Measurements from ENCODE around the gene NPR3.
"Not testable (repeated sequence)": the region's sequence is repeated elsewhere in the genome, so short reads cannot be mapped to it uniquely, and the experiment has no call there.

NPR3 gene

DNA sequence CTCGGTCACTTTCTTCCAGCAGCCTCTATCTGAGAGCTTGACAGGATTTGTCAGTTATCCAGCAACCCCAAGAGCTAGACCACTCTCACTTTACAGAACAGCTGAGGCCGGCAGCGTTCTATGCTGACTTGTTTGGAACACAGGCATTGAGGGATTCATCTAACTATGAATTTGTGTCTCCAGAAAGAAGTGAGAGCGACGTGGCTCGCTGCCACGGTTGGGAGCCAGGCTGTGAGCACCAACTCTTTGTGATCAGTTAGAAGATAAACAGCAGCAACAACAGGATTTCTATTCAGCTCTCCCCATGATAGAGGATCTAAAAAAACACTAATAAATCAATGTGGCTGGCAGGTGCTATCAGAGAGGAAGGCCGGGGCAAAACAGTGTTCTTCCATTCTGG lies 58.6 kb downstream of the NPR3 start:
- no peak for DNase-seq

GRCh38 chr5:32770444-32770843 lies 59.3 kb downstream of the NPR3 start:
- DNase-seq = no peak

DNA sequence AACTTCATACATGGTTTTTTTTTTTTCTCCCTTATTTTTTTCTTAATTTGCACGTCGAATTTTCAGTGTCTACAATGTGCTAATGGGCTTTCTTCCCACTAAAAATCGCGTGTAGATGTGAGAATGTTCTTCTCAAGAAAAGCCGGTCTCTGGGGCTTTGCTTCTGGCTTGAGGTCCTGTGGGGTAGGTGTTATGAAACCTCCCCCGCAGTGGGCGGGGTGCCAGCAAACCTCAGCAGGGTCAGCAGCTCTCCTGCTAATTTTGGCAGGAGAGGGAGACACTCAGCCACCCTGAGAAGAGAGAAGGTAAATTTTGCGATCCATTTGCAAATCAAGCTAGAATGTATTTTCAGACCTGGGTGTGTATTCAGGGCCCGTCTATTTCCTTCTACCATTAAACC lies 59.9 kb downstream of the NPR3 start:
- no peak for DNase-seq

- no peak for DNase-seq
Measured at GRCh38 chr5:32773944-32774343, 62.8 kb downstream of the NPR3 start.

GRCh38 chr5:32776200-32776599 lies 65.1 kb downstream of the NPR3 start:
- DNase-seq = no peak

- DNase-seq = no peak
Measured at GRCh38 chr5:32777222-32777621, 66.1 kb downstream of the NPR3 start.

GRCh38 chr5:32777733-32778132 lies 66.6 kb downstream of the NPR3 start:
- DNase-seq = no peak

GRCh38 chr5:32778403-32778802 lies 67.3 kb downstream of the NPR3 start:
- no peak for DNase-seq

- no peak for DNase-seq
Measured at GRCh38 chr5:32779754-32780415, 68.8 kb downstream of the NPR3 start.

GRCh38 chr5:32780508-32780919 lies 69.4 kb downstream of the NPR3 start:
- no peak for DNase-seq

GRCh38 chr5:32783661-32784060 lies 72.5 kb downstream of the NPR3 start:
- DNase-seq = no peak

DNA sequence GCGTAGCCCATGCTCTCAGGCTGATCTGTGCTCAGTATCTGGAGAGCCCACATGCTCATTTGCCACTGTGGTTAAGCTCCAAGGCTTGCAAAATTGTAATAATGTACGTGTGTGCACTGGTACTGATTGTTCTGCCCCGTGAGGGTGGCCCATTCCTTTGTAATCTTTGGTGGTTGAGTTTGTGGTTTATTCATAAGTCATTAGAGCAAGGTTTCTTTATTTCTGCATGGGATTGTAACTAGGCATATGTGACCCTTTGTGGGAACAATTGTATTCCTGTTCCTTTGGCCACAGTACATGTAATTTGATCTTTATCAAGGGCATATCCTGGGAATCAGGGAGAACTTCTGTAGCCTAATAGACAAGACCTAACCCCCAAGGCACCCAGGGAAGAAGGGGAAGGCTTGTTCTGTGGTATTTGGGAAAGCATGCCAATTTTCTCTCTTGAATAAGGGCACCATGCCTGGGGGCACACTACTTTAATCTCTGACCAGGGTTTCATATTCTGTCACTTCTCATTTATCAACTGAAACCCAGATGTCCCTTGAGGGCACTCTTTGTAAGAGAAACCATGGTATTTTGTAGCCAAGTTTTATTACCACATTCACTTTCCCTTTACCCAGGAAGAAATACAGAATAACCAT lies 74.6 kb downstream of the NPR3 start:
- no peak for DNase-seq

DNA sequence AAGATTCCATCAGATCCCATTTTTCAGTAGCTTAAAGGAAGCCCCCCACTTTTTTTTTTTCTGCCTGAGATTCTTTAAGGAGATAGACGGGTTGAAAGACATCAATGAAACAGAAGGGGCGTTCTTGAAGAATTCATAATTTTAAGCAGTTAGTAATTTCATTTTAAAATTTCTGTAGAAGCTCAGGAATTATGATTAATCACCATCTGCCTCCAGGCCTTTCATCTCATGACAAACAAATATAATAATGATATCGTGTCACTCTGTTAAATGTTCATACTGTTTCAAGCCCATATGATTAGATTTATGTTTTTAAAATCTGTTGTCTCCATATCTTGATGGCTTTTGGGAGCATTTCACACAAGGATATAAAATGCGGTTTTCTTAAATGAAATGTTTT lies 75.2 kb downstream of the NPR3 start:
- DNase-seq = no peak

- DNase-seq = no peak
Measured at GRCh38 chr5:32790411-32790951, 79.4 kb downstream of the NPR3 start.

GRCh38 chr5:32791536-32792243 lies 80.6 kb downstream of the NPR3 start:
- no peak for DNase-seq

DNA sequence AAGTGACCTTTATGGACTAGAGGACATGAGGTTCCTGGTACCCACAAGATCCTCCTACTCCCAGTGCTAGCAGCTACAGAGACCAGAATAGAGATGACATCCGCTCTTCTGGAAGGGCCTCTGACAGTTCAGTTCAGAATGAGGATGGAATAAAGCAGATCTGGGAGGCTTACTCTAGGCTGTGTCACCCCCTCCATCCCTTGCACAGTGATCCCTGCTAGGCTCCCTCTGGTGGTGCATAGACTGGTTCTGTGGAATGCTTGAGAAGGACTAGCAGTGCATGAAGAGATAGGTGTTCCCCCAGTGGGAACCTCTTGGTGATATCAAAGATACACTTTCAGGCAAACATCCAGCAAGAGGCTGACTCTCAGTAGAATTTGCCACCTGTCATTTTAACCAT lies 83.0 kb downstream of the NPR3 start:
- no peak for DNase-seq

- DNase-seq = no peak
Measured at GRCh38 chr5:32802764-32803163, 91.6 kb downstream of the NPR3 start.

GRCh38 chr5:32803656-32804055 lies 92.5 kb downstream of the NPR3 start:
- DNase-seq = no peak

DNA sequence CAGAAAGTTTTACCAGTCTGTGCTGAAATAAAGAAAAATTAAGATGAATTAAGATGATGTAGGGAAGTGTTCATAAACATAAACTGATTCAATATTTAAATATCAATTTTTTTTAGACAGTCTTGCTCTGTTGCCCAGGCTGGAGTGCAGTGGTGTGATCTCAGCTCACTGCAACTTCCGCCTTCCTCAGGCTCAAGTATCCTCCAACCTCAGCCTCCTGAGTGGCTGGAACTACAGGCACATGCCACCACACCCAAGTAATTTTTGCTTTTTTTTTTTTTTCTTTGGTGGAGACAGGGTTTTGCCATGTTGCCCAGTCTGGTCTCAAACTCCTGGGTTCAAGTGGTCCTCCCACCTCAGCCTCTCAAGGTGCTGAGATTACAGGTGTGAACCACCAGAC lies 94.3 kb downstream of the NPR3 start:
- DNase-seq = not testable (repeated sequence)

DNA sequence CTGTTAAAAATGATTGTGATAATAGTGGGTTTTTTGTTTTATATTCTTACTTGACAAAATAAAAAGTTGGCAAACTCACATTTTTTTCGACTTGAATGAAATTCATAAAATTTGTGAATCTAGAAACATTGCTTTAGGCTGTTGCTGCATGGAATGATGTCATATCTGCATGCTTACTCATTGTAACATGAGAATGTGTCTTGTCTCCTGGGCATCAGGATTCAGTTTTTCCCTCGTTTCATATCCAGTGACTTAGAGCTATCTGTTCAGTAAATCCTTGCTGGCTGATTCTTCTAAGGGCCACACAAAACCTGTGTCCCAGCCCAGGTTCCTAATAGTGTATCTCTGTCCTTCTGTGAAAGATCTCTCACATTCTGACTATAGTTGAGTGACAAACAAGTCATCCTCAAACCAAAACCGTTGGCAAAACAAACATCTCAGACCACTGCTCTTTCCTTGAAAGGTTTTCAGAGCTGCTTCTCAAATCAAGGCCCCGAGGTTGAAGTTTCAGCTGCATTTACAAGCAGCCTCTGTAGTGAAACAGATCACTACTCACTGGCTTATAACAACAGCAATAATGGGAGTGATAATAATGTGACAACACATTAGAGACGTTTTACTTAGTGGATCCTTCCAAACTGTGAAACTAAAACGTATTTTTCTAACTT lies 95.0 kb downstream of the NPR3 start:
- no peak for DNase-seq

GRCh38 chr5:32808783-32809182 lies 97.7 kb downstream of the NPR3 start:
- no peak for DNase-seq

DNA sequence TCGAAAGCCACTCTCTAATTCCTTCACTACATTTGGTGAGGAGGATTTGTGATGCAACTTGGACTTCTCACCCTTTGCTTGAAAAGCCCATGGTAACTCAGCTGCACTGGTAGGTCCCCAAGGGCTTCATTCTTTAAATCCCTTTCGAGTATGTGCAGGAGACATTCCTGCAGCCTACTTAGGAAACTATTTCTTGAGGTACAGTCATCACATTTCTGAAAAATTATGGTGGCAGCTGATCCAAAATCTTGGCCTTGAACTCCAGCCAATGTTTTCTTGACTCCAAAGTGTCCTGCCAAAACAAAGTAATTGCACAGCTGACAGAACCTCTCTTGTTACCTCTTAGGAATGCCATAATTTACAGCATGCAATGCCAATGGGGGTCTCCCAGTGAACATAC lies 99.7 kb downstream of the NPR3 start:
- no peak for DNase-seq

- no peak for DNase-seq
Measured at GRCh38 chr5:32812399-32812798, 101.3 kb downstream of the NPR3 start.
